Hepatocyte (in vitro differentiated cells): ENCODE results near the gene TBX3.

Experiments used
- CTCF ChIP-seq: fragments of 200-600 bp; sonication (generic); IDR thresholded peaks from 2 replicates; pipeline ENCODE4 v1.5.1; 2016; ENCODE audit warnings: antibody characterized with exemption, mild to moderate bottlenecking; ENCODE audit not compliant: poor library complexity
- EZH2 ChIP-seq: fragments of 200-600 bp; sonication (generic); IDR thresholded peaks from 2 replicates; pipeline ENCODE4 v1.6.1; 2016; ENCODE audit warnings: antibody characterized with exemption, mild to moderate bottlenecking, borderline replicate concordance
- EZH2phosphoT487 ChIP-seq: fragments of 200-600 bp; sonication (generic); IDR thresholded peaks from one replicate; pipeline ENCODE4 v1.6.1; 2018; ENCODE audit warnings: antibody characterized with exemption, mild to moderate bottlenecking, low read depth, moderate library complexity; ENCODE audit not compliant: unreplicated experiment, severe bottlenecking

- TF ChIP-seq EZH2phosphoT487: no peak
- TF ChIP-seq EZH2: no peak
- TF ChIP-seq CTCF: no peak
Measured at GRCh38 chr12:114680604-114681069, 3.3 kb downstream of the TBX3 start.
